Ishikawa (cell line): Measurements from ENCODE around the gene CYTH4.

ENCODE experiments used
- CEBPB ChIP-seq: IDR thresholded peaks from 2 replicates; pipeline ENCODE4 v1.6.1; 2012
- CREB1 ChIP-seq: IDR thresholded peaks from 2 replicates; pipeline ENCODE4 v1.6.1; 2012; ENCODE audit warnings: low read depth
- EP300 ChIP-seq: IDR thresholded peaks from 2 replicates; pipeline ENCODE4 v1.6.1; 2012; ENCODE audit warnings: borderline replicate concordance
- FOXM1 ChIP-seq: IDR thresholded peaks from 2 replicates; pipeline ENCODE4 v1.6.1; 2012; ENCODE audit warnings: low read depth, borderline replicate concordance
- TAF1 ChIP-seq: IDR thresholded peaks from 2 replicates; pipeline ENCODE4 v1.6.1; 2012; ENCODE audit warnings: low read depth, mild to moderate bottlenecking
- YY1 ChIP-seq: IDR thresholded peaks from 2 replicates; pipeline ENCODE4 v1.6.1; 2012; ENCODE audit warnings: low read depth

GRCh38 chr22:37334859-37335805, 52.8 kb downstream of the CYTH4 start:
- TF ChIP-seq EP300: no peak
- TF ChIP-seq TAF1: no peak
- no peak for TF ChIP-seq FOXM1
- no peak for TF ChIP-seq YY1
- TF ChIP-seq CREB1: no peak
- TF ChIP-seq CEBPB: no peak
